ENCODE data around the gene P2RY14. TPM values are rescaled to one million over a fixed set of nuclear protein-coding genes. Genes with fewer than 3 reads are reported as not detected.

Gene P2RY14
- total RNA-seq, 3 donors from 2014 or later (not counting 1 experiment from before 2014, with no cell fraction given): 0.25 to 0.93 (median 0.31) TPM

- ATAC-seq (no peak), DNase-seq (no peak)
- Histone ChIP-seq H3K36me3 (ENCODE audit: control insufficient read depth, insufficient read depth, low read length) (no peaks in the 10 kb centered on the region), H3K27ac (ENCODE audit: low read length) (no peak overlapping the region), H3K9me3 (ENCODE audit: control insufficient read depth, insufficient read depth, low read length) (no peaks in the 10 kb centered on the region), H3K4me1 (ENCODE audit: control insufficient read depth, insufficient read depth, low read length) (peaks cover 26% of the 10 kb centered on the region), H3K27me3 (ENCODE audit: control insufficient read depth, insufficient read depth, low read length) (no peaks in the 10 kb centered on the region), H3K4me3 (ENCODE audit: low read length) (no peak overlapping the region)
- intact Hi-C loops (cut with micrococcal nuclease): loop anchor here (1.0 to 5.0 kb wide), 3 partner anchors 56 to 610 kb away; no protein-coding TSS in a partner anchor
- Mint-ChIP-seq H3K9me3 (no peaks in the 10 kb centered on the region), H3K36me3 (no peaks in the 10 kb centered on the region), H3K27me3 (ENCODE audit: low read depth in 2 of 2) (peaks cover 0 to 2% of the 10 kb centered on the region in 2 donors), H3K27ac (peak overlapping the region; percentile 25 to 28), H3K4me3 (no peak overlapping the region), H3K4me1 (peaks cover 50 to 52% of the 10 kb centered on the region in 2 donors)
- TF ChIP-seq CTCF (IDR thresholded peaks at IDR 0.05): no peak
- WGBS (ENCODE audit: insufficient coverage): 71% methylated on average over 4 of the region's 6 CpGs
Measured at GRCh38 chr3:151227266-151227806, 51.0 kb downstream of the P2RY14 start.

DNA sequence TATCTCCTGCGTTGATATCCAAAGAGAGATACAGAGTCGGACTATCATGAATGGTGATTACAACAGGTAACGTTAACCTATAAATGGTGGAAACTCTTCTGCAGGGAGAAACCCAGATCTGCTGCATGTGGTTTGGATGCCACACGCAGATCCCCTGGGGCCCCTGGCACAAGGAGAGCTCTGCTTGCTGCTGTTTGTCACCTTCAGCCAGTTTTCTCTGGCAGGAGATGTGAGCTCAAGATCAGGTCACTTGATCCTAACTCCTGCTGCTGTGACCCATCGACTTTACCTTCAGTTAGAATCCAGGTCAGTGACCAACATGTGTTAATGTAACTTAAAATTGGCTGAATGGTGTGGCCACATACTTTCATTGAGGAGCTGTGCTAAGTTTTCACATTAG is 51.5 kb downstream of the P2RY14 start:
- no peak overlapping the region for H3K4me3 ChIP-seq (ENCODE audit: low read length)
- Mint-ChIP-seq H3K36me3 (no peaks in the 10 kb centered on the region), H3K4me3 (no peak overlapping the region), H3K27me3 (ENCODE audit: low read depth in 2 of 2) (peaks cover 0 to 2% of the 10 kb centered on the region in 2 donors), H3K27ac (no peak overlapping the region), H3K9me3 (peaks cover 0 to 3% of the 10 kb centered on the region in 2 donors), H3K4me1 (peaks cover 50 to 52% of the 10 kb centered on the region in 2 donors)
- no peaks in the 10 kb centered on the region for H3K36me3 ChIP-seq (ENCODE audit: control insufficient read depth, insufficient read depth, low read length)
- no peaks in the 10 kb centered on the region for H3K27me3 ChIP-seq (ENCODE audit: control insufficient read depth, insufficient read depth, low read length)
- H3K9me3 ChIP-seq (ENCODE audit: control insufficient read depth, insufficient read depth, low read length): no peaks in the 10 kb centered on the region
- WGBS (ENCODE audit: insufficient coverage): 80% methylated on average over 5 of the region's 5 CpGs
- intact Hi-C loops (cut with micrococcal nuclease): loop anchor here (1.0 to 5.0 kb wide), 3 partner anchors 56 to 610 kb away; no protein-coding TSS in a partner anchor
- H3K4me1 ChIP-seq (ENCODE audit: control insufficient read depth, insufficient read depth, low read length): peaks cover 26% of the 10 kb centered on the region
- DNase-seq (peak in 1 of 2 donors; percentile 12), ATAC-seq (no peak)
- no peak for TF ChIP-seq CTCF (IDR thresholded peaks at IDR 0.05)
- peak overlapping the region; percentile 8 for H3K27ac ChIP-seq (ENCODE audit: low read length)

DNA sequence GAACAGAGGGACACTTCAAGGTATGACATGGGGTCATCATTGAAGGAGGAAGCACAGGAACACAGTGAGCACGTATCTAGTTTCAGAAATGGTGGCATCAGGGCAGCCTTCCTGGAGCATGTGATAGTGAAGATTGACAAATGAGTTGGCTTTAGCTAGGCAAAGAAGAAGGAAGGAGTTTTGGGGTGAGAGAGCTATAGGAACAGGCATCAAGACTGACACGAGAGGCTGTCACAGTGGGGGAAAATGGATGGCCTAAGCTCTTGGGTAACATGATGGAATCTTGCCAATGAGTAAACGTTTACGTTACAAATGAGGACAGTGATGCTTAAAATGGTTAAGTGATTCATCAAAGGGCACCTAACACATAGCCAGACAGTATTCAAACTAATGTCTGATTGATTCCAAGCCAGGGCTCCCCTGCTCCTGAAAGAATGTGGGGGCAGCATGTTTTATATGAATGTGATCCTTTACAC is 52.2 kb downstream of the P2RY14 start:
- Mint-ChIP-seq H3K4me1 (peaks cover 47 to 48% of the 10 kb centered on the region in 2 donors), H3K27me3 (ENCODE audit: low read depth in 2 of 2) (peaks cover 0 to 2% of the 10 kb centered on the region in 2 donors), H3K27ac (peak overlapping the region; percentile 68 to 74), H3K9me3 (peaks cover 0 to 3% of the 10 kb centered on the region in 2 donors), H3K36me3 (peaks cover under 1% of the 10 kb centered on the region), H3K4me3 (no peak overlapping the region)
- WGBS (ENCODE audit: insufficient coverage): 52% methylated on average over 4 of the region's 4 CpGs
- H3K36me3 ChIP-seq (ENCODE audit: control insufficient read depth, insufficient read depth, low read length): no peaks in the 10 kb centered on the region
- ATAC-seq: no peak
- intact Hi-C loops (cut with micrococcal nuclease): loop anchor here (5.0 kb wide), 1 partner anchor 611 kb away; no protein-coding TSS in a partner anchor
- TF ChIP-seq CTCF (IDR thresholded peaks at IDR 0.05): no peak
- peak in 1 of 2 donors; percentile 14 for DNase-seq
- no peaks in the 10 kb centered on the region for H3K9me3 ChIP-seq (ENCODE audit: control insufficient read depth, insufficient read depth, low read length)
- no peak overlapping the region for H3K4me3 ChIP-seq (ENCODE audit: low read length)
- no peaks in the 10 kb centered on the region for H3K27me3 ChIP-seq (ENCODE audit: control insufficient read depth, insufficient read depth, low read length)
- peaks cover 26% of the 10 kb centered on the region for H3K4me1 ChIP-seq (ENCODE audit: control insufficient read depth, insufficient read depth, low read length)
- H3K27ac ChIP-seq (ENCODE audit: low read length): peak overlapping the region; percentile 46
